GM21825 (cell line): ENCODE data around the gene CFAP73.

ENCODE experiments used
- ATAC-seq: cut with Tn5 transposase; IDR thresholded peaks from one replicate; pipeline ENCODE4 v1.9.1; 2021; ENCODE audit warnings: mild to moderate bottlenecking, moderate library complexity; ENCODE audit not compliant: unreplicated experiment

CFAP73 gene

GRCh38 chr12:113119980-113120669, 29.4 kb upstream of the CFAP73 start:
- ATAC-seq = no peak

GRCh38 chr12:113120670-113121370, 28.7 kb upstream of the CFAP73 start:
- ATAC-seq = no peak

DNA sequence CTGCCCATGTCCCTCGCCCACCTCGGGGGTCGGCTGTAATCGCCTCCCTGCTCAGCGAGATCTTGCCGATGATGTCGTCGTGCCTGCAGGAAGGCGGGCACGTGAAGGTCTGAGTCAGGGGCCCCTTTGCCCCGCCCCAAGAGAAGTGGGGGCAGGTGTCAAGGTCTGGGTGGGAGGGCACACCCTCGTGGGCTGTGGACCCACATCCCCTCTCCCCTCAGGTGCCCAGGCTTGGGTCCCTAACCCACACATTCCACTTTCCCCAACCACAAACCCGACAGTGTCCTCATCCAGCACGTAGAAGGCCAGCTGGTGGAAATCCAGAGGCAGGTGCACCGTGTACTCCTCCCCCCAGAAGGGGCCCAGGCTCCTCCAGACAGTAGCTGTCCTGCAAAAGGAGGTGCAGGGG, 21.7 kb upstream of the CFAP73 start:
- no peak for ATAC-seq

DNA sequence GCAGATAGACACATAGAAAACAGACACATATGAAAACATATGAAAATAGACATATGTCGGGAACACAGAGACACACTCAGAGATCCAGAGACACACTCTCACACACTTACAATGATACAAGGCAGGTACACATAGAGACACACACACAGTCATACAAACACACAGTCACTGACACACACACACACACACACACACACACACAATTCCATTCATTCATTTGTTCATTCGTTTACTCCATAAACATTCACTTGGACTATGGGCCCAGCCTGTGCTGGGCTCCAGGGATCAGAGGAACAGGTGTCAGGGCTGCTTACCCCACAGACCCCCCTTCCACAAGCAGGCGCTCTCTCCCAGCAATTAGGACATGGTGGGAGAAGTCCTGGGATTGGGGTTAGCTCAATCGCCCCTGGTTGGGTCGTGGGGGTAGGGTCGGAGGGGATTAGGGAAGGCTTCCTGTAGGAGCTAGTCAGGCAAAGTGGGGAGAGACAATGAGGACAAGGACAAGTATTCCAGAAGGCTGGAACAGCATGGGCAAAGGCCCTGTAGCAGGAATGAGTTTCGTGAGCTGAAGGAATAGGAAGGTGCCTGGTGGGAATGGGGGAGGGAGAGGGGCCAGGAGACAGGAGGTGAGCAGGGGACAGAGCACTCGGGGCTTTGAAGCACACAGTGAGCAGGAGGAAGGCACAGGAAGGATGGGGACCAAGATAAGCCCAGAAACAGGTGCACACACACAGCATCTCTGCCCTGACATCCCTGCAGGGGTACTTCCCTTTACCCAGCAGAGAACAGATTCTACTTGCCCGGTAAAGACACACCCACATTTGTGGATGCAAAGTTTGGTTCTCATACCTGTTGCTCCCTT, 20.5 kb upstream of the CFAP73 start:
- ATAC-seq = no peak

DNA sequence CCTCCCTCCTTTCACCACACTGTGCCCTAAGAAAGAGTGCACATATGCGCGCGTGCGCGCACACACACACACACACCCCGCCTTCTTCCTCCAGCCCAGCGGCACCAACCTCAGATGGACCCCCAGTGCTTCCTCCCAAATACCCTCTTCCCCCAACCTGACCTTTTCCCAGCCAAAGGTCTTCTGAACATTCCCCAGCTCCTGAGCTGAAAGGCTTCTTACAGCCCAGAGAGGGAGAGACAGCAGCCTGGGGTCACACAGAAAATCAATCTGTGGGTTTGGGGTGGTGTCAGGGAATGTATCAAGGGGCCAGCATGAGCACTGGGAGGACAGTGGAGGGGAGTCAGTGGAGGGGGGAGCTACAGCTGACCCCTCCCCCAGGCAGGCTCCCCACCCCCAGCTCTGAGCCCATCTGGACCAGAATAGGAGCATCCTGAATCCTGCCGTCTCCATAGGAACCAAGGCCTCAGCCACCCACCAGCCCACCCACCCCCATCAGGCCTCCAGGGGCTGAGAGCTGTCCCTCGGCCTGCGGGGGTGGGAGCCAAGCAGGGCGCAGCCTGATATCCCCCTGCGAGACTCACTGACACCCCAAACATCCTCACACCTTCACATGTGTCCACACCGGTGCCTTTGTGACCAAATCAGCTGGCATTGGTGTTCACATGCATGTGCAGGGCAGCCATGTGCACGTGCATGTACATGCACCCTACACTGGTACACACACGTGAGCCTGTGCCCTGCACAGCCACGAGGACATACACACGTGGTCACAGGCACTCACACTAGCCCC, 19.7 kb upstream of the CFAP73 start:
- ATAC-seq = no peak

DNA sequence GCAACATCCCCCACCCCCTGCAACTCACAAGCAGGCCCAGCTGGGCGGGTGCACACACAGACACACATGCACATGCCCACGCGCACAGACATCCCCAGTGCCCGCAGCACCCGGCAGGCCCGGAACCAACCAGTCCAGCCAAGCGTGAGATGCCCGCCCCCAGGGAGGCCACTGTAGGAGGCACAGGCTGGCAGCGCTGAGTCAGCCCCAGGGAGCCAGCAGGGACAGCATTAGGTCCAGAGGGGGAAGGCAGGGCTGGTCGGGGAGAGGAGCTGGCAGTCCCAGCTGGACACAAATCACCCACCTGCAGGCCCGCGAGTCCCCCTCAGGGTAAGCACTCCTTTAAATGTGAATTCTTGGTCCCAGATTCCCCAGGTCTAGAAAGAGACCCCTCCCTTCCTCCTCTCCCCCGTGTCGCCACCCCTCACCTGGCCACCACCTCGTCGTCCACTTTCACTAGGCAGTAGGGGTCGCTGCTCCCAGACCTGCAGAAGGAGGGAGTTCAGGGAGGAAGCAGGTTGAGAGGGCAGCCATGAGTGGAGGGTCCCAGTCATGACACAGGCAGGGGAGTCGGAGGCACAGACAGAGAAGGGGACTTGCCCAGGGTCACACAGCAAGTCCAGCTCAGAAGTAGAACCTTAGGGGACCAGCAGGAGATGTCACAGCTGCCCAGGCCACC, 18.9 kb upstream of the CFAP73 start:
- no peak for ATAC-seq

DNA sequence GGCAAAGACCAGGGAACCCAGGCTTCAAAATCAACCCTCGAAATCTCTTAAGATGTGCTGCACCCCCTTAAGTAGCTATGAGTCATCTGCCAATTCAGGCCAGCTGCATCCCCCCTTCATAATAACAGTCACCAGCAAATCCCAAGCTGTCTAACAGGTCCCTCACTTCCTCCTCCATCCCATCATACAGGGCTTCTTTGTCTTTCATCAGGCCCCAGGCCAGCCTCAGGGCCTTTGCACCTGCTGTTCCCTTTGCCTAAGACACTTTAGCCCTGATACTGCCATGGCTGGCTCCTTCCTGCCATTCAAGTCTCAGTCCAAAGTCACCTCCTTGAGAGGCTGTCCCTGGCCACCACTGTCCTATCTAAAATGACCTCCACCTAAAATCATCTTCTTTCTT, 18.0 kb upstream of the CFAP73 start:
- ATAC-seq = no peak

DNA sequence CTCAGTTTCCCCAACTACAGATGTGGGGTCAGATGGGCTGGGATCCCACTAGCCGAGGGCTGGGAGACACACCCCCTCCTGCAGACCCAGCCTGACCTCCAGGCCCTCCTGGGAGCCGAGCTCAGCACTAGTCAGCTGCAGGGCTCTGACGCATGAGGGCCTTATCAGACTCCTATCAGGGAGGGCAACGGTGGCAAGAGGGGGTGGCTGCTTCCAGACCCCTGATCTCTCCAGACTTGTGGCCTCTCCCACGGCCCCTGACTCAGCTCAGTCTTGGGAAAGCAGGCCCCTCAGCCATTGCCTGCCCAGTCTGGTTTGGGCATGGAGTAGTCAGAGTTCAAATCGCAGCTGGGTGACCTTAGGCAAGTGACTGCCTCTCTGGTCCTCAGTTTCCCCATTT, 16.5 kb upstream of the CFAP73 start:
- ATAC-seq = no peak

DNA sequence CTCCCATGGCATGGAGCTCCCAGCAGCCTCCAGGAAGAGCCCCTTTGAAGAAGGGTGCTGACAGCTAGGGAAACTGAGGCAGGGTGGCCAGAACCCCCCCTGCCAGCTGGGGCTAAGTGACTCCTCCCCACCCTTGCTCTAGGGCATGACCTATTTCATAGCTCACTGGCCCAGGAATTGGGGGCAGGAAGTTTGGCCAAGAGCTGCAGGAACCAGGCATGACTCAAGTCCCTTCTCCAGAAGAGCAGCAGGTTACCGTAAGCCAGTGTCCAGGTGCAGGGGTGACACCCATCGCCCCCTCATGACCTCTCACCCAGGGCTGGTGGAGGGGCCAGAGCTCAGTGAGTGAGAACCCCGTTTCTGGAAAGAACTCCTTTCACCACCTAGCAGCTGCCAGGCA, 15.9 kb upstream of the CFAP73 start:
- no peak for ATAC-seq

GRCh38 chr12:113134071-113134470, 15.5 kb upstream of the CFAP73 start:
- ATAC-seq = no peak

- no peak for ATAC-seq
These were observed 15.0 kb upstream of the CFAP73 start for GRCh38 chr12:113134521-113134951.

GRCh38 chr12:113135178-113136127, 14.1 kb upstream of the CFAP73 start, which contains the start of gene RASAL1:
RASAL1 (minus strand) TSS chr12:113135761; CDS start chr12:113135462, 299 bp downstream.
- no peak for ATAC-seq

GRCh38 chr12:113136128-113136989, 13.2 kb upstream of the CFAP73 start:
- ATAC-seq = no peak

DNA sequence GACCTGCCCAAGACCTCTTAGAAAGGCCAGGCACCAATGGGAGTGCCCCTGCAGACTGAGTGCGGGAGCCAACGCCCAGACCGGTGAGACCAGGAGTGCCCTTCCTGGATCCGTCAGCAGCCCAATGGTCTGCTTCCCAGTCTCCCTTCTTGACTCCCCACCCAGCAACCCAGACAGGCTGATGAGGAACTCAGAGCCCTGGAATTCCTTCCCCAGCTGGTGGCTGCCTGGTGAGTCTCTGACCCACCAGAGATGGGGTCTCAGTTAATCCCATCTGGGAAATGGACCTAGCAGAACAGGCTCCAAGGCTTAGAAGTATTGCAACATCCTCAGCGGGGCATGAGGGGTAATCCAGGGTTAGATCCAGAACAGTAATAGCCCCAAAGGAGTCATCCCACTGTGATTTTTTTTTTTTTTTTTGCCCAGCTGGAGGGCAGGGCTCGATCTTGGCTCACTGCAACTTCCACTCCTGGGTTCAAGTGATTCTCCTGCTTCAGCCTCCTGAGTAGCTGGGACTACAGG, 12.5 kb upstream of the CFAP73 start:
- no peak for ATAC-seq

GRCh38 chr12:113137861-113138783, 11.4 kb upstream of the CFAP73 start:
- ATAC-seq = no peak

GRCh38 chr12:113138826-113139225, 10.7 kb upstream of the CFAP73 start:
- no peak for ATAC-seq

DNA sequence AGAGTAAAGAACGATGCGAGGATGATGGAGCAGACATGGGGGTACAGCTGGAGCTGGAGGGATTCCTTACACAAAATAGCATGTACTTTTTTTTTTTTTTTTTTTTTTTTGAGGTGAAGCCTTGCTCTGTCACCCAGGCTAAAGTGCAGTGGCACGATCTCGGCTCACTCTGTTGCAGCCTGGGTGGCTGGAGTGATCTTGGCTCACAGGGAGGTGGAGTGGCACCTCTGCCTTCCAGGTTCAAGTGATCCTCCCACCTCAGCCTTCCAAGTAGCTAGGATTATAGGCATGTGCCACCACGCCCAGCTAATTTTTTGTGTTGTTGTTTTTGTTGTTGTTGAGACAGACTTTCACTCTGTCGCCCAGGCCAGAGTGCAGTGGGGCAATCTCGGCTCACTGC, 8.8 kb upstream of the CFAP73 start:
- no peak for ATAC-seq
